ENCODE results near the gene COL25A1.
"Not testable (repeated sequence)": the region's sequence is repeated elsewhere in the genome, so short reads cannot be mapped to it uniquely, and the experiment has no call there.

The COL25A1 gene

DNA sequence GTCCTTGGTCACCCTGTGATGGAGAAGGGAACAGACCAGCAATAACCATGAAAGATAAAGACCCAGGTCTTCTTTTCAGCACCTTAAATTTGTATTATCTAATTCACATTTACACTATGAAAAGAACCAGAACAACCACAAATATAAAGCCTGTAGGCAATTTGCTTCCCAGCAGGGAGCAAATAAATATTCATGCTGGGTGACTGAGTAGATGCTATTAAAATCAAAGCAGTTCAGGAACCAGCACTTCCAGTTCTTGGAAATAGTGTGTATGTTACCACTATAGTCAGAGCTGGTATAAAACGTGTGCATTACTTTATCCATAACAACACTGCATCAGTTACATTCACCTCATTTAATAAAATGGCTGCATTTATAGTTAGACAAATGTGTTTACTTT is 361.8 kb downstream of the COL25A1 start:
- no peak overlapping the region for H3K4me3 Mint-ChIP-seq
- no peaks in the 10 kb centered on the region for H3K9me3 Mint-ChIP-seq
- H3K27ac Mint-ChIP-seq = no peak overlapping the region
- no peaks in the 10 kb centered on the region for H3K27me3 Mint-ChIP-seq
- no peaks in the 10 kb centered on the region for H3K36me3 Mint-ChIP-seq (ENCODE audit: low read depth)
- ATAC-seq (no peak), DNase-seq (no peak)
- no peaks in the 10 kb centered on the region for H3K4me1 Mint-ChIP-seq

DNA sequence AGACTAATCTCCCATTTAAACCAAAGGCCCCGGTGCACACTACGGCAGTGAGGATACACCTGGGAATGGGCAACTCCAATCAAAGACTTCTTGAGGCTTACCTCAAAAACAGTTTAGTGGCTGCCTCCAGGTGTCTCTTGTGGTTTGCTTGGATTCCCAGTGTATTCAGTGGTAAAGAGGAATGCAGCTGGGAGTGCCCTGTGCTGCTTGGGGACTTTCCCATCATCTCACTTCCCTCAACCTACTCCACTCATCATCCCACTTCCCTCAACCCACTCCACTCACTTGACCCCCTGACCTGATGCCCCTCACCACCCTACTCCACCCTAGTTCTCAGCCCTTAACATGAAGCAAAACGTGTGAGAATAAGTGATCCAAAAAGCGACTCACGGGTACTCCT is 362.3 kb downstream of the COL25A1 start:
- no peak overlapping the region for H3K4me3 Mint-ChIP-seq
- ATAC-seq (no peak), DNase-seq (no peak)
- no peak overlapping the region for H3K27ac Mint-ChIP-seq
- no peaks in the 10 kb centered on the region for H3K9me3 Mint-ChIP-seq
- H3K36me3 Mint-ChIP-seq (ENCODE audit: low read depth) = no peaks in the 10 kb centered on the region
- no peaks in the 10 kb centered on the region for H3K4me1 Mint-ChIP-seq
- no peaks in the 10 kb centered on the region for H3K27me3 Mint-ChIP-seq

DNA sequence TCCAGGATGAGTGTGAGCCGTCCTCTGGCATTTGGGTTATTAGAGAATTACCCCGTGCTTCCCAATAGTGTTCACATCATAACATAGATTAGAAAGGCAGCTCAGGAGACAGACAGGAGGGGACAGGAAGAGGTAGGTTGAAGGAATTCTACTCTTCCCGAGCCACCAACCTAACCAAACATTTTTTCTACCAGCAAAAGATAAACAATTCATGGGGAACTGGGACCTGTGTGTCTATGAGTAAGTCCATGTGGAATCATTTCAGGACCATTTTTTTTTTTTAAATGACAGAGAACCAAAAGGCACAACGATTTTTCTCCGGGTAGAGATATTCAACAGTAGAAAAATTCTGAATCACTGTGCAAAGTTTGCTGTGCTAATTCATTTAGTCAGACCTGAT is 365.4 kb downstream of the COL25A1 start:
- H3K27me3 Mint-ChIP-seq = no peaks in the 10 kb centered on the region
- DNase-seq (no peak), ATAC-seq (no peak)
- H3K36me3 Mint-ChIP-seq (ENCODE audit: low read depth) = no peaks in the 10 kb centered on the region
- no peak overlapping the region for H3K4me3 Mint-ChIP-seq
- H3K27ac Mint-ChIP-seq = no peak overlapping the region
- no peaks in the 10 kb centered on the region for H3K9me3 Mint-ChIP-seq
- H3K4me1 Mint-ChIP-seq = no peaks in the 10 kb centered on the region

DNA sequence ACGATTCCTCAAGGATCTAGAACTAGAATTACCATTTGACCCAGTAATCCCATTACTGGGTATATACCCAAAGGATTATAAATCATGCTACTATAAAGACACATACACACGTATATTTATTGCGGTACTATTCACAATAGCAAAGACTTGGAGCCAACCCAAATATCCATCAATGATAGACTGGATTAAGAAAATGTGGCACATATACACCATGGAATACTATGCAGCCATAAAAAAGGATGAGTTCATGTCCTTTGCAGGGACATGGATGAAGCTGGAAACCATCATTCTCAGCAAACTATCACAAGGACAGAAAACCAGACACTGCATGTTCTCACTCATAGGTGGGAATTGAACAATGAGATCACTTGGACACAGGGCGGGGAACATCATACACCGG is 368.5 kb downstream of the COL25A1 start:
- not testable (repeated sequence) for H3K4me1 Mint-ChIP-seq; H3K4me3 Mint-ChIP-seq; H3K36me3 Mint-ChIP-seq (ENCODE audit: low read depth); H3K9me3 Mint-ChIP-seq; H3K27ac Mint-ChIP-seq; DNase-seq; ATAC-seq; H3K27me3 Mint-ChIP-seq

DNA sequence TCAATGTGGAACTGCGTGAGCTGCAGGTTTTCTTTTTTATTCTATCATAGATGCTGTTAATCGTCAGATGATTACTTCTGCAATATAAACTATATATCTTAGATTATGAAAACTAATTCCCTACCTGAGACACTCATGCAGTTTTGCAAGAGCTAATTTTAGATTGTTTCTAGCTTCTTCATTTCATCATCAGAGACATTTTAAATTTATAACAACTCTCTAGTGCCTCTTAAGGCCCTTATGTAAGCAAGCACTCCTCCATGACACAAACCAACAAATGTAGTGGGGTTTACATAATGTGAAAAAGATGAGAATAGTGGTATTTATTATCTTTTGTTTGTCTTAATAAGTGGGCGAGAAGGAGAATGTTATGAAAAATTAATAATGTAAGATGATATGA is 369.4 kb downstream of the COL25A1 start:
- no peak overlapping the region for H3K27ac Mint-ChIP-seq
- H3K4me3 Mint-ChIP-seq = no peak overlapping the region
- H3K36me3 Mint-ChIP-seq (ENCODE audit: low read depth) = no peaks in the 10 kb centered on the region
- H3K9me3 Mint-ChIP-seq = no peaks in the 10 kb centered on the region
- no peak for DNase-seq
- H3K27me3 Mint-ChIP-seq = no peaks in the 10 kb centered on the region
- no peak for ATAC-seq
- H3K4me1 Mint-ChIP-seq = no peaks in the 10 kb centered on the region

DNA sequence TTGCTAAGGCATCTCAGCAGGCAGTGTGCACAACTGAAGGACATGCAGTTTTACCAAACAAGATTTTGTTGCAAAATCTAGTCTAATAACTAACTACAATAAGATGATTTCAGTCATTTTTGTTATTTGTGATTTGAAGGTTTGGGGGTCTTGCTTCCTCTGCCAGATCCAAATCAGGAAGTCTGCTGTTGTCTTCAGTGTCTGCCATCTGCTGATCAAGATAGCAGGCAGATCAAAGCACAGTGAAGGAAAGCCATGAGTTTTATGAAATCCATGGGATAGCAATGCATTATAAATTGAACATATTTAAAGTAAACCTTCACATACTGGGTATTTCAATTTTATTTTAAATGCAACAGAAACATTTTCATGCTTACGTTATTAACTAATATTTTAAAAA is 370.5 kb downstream of the COL25A1 start:
- Mint-ChIP-seq H3K4me1 (no peaks in the 10 kb centered on the region), H3K9me3 (no peaks in the 10 kb centered on the region), H3K36me3 (ENCODE audit: low read depth) (no peaks in the 10 kb centered on the region), H3K27me3 (peaks cover 1% of the 10 kb centered on the region), H3K27ac (no peak overlapping the region), H3K4me3 (no peak overlapping the region)
- ATAC-seq (no peak), DNase-seq (no peak)

DNA sequence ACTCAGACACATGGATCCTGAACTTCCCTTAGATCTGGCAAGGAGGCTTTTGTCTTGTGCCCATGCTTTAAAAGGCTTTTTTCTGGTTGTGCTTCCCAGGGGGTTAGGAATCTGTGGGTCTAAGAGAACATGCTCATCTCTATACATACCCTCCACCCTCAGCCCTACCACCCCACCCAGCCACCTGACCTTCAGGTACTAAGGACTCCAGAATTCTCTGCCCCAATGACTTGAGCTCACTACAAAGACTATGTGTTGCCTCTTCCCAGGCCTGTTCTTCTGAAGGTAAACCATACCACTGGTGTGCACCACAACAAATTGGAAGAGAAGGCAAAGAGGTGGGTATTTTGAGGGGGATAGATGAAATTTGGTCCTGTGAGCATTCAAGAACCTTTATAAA is 372.3 kb downstream of the COL25A1 start:
- Mint-ChIP-seq H3K9me3 (no peaks in the 10 kb centered on the region), H3K27me3 (peaks cover 4% of the 10 kb centered on the region), H3K27ac (no peak overlapping the region), H3K36me3 (ENCODE audit: low read depth) (no peaks in the 10 kb centered on the region), H3K4me3 (no peak overlapping the region), H3K4me1 (no peaks in the 10 kb centered on the region)
- ATAC-seq = no peak
- DNase-seq = no peak

DNA sequence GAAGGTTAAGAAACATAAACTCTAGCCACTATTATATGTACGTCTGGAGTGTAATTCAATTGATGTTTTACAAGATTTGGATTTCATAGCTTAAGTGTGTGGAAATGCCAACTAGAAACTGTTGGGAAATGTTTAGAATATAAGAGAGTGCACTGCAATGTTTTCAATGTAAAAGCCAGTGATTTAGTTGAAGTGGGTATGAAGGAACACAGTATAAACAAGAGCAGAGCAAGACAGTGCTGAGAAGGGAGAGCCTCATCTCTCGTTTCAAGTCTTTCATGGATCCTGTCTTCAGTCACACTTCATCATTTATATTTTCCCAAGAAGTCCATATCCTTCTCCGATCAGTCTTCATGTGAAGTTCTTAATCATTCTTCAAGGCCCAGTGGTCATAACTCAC is 375.7 kb downstream of the COL25A1 start:
- Mint-ChIP-seq H3K27ac (no peak overlapping the region), H3K4me1 (no peaks in the 10 kb centered on the region), H3K4me3 (no peak overlapping the region), H3K36me3 (ENCODE audit: low read depth) (no peaks in the 10 kb centered on the region), H3K27me3 (peaks cover 4% of the 10 kb centered on the region), H3K9me3 (no peaks in the 10 kb centered on the region)
- no peak for ATAC-seq
- DNase-seq = no peak

DNA sequence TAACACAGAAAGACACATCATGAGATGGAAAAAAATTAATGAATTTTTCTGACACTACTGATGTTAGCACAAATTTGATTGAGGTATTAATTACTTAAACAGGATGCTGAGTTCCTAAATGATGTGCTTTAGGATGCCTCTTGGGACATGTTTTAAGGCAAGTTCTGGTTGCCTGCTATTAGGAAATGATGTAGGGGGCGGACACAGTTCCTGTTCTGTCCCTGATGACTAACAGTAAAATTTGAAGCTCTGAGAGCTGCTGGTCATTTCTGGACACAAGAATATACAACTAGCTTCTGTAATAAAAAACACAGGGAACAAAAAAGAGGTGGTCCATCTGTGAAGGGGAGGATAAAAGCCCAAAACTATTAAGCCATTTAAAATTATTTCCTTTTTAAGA is 376.4 kb downstream of the COL25A1 start:
- DNase-seq (no peak), ATAC-seq (no peak)
- Mint-ChIP-seq H3K27me3 (peaks cover 4% of the 10 kb centered on the region), H3K4me3 (no peak overlapping the region), H3K4me1 (no peaks in the 10 kb centered on the region), H3K27ac (no peak overlapping the region), H3K36me3 (ENCODE audit: low read depth) (no peaks in the 10 kb centered on the region), H3K9me3 (no peaks in the 10 kb centered on the region)

DNA sequence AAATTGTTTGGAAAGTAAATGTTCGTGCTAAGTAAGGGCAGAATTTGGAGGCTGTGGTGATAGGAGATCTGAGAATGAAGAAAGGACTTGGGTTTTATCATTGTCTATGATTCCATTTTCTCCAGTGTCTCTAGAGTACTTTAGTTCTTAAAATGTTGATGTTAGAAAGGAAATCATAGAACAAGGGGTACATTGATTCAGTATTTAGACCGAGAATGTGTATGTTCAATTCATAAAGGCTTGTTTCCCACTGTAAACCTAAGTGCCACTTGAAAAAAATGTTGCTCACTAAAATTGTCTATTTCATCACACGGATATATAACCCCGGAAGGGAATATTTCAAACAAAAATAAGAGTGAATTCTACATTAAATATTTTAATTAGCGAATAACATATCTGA is 380.3 kb downstream of the COL25A1 start:
- H3K27me3 Mint-ChIP-seq = peaks cover 4% of the 10 kb centered on the region
- DNase-seq (no peak), ATAC-seq (no peak)
- no peaks in the 10 kb centered on the region for H3K9me3 Mint-ChIP-seq
- no peak overlapping the region for H3K4me3 Mint-ChIP-seq
- no peaks in the 10 kb centered on the region for H3K4me1 Mint-ChIP-seq
- no peak overlapping the region for H3K27ac Mint-ChIP-seq
- no peaks in the 10 kb centered on the region for H3K36me3 Mint-ChIP-seq (ENCODE audit: low read depth)

DNA sequence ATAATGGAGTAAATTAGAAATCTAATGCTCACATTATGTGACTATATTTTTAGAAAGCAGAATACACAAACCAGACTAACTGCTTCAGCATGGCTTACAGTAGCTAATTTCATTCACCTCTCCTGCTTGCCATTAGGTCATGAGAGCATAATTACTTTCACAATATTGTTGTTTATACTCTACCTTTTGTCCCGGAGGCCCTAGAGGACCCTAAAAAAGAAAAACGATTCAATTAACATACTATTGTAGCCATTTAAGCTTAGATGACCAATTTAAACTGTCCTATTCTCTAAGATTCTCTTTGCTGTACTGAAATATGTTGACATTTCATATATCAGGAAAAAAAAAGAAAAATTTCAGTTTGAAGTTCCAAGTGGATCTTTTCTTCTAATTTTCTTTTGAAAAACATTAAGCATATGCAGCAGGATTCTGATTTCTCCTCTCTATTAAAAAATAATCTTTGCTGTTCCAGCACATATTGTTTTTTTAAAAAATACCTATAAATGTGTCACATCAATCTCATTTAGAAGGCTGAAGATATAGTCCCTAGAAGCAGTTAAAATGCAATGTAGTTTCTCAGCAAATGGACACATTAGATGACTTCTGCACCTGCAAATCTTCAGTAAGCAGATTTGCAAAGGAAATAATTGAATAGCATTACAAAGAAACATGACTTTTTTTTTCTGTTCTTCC is 381.9 kb downstream of the COL25A1 start:
- ATAC-seq (no peak), DNase-seq (no peak)
- Mint-ChIP-seq H3K36me3 (ENCODE audit: low read depth) (no peaks in the 10 kb centered on the region), H3K4me3 (no peak overlapping the region), H3K27ac (no peak overlapping the region), H3K9me3 (no peaks in the 10 kb centered on the region), H3K4me1 (no peaks in the 10 kb centered on the region), H3K27me3 (no peaks in the 10 kb centered on the region)

DNA sequence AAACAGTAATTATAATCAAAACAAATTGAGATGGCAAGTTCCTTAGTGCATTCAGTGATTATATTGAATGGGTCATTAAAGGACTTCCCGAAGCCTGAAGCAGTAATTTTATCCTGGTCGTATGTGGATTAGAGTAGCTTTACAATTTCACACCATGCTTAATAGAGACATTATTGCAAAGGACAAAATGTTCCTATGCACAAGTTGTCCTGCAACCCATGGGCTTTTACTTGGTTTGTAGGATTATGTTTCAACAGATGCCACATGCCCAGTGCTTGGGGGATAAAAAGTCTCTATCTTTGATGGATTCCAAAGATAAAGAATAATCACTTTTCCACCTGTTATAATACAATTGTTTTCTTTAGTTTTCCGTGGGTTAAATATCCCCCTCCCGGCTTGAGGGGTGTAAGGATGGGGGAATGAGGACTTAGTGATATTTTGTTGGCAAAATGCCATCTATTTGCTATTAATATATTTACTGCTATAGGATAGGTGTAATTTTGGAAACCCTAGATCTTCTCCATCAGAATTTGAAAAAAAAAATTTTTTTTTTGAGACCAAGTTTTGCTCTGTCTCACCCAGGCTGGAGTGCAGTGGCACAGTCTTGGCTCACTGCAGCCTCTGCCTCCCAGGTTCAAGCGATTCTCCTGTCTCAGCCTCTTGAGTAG is 383.1 kb downstream of the COL25A1 start:
- no peak overlapping the region for H3K4me3 Mint-ChIP-seq
- H3K36me3 Mint-ChIP-seq (ENCODE audit: low read depth) = no peaks in the 10 kb centered on the region
- no peaks in the 10 kb centered on the region for H3K4me1 Mint-ChIP-seq
- H3K27ac Mint-ChIP-seq = no peak overlapping the region
- no peaks in the 10 kb centered on the region for H3K27me3 Mint-ChIP-seq
- ATAC-seq (no peak), DNase-seq (no peak)
- no peaks in the 10 kb centered on the region for H3K9me3 Mint-ChIP-seq

DNA sequence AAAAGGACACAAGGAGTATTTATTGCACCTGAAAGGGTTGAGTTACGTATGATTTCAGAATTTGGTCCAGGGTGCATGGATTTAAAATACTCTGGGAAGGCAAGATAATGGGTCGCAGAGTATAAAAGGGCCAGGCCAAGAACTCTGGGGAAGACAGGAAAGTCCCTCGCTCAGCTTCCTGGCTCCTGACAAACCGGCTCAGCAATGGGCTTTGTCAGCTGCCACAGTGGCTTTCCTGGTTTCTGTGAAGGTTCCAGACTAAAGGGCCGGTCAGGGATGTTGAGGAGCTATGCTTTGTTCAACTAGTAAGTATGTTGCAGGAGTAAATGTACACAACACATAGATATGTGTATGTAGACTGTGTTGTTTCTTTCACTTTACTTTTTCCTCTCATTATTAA is 385.2 kb downstream of the COL25A1 start:
- DNase-seq = no peak
- no peaks in the 10 kb centered on the region for H3K27me3 Mint-ChIP-seq
- H3K4me1 Mint-ChIP-seq = no peaks in the 10 kb centered on the region
- H3K9me3 Mint-ChIP-seq = no peaks in the 10 kb centered on the region
- no peaks in the 10 kb centered on the region for H3K36me3 Mint-ChIP-seq (ENCODE audit: low read depth)
- ATAC-seq = no peak
- H3K27ac Mint-ChIP-seq = no peak overlapping the region
- H3K4me3 Mint-ChIP-seq = no peak overlapping the region

DNA sequence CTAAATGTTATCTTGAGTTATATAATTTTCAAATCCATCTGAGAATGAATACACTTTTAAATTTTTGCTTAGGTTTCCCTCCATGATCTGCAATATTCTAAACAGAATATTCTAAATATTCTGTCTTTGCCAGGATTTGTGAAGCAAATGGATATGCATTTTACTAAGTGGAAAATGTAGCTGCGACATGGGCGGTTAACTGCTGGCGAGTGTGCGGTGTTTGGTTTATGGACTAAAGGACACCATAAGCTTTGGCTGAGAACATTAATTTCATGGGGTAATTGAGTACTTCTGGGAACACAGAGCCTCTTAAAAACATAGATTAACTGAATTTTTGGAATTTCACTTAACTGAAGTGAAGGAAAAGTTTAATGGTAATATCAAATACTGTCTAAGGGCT is 385.8 kb downstream of the COL25A1 start:
- H3K27ac Mint-ChIP-seq = no peak overlapping the region
- H3K9me3 Mint-ChIP-seq = no peaks in the 10 kb centered on the region
- peaks cover 4% of the 10 kb centered on the region for H3K27me3 Mint-ChIP-seq
- H3K4me3 Mint-ChIP-seq = no peak overlapping the region
- no peak for DNase-seq
- H3K36me3 Mint-ChIP-seq (ENCODE audit: low read depth) = no peaks in the 10 kb centered on the region
- no peaks in the 10 kb centered on the region for H3K4me1 Mint-ChIP-seq
- no peak for ATAC-seq

DNA sequence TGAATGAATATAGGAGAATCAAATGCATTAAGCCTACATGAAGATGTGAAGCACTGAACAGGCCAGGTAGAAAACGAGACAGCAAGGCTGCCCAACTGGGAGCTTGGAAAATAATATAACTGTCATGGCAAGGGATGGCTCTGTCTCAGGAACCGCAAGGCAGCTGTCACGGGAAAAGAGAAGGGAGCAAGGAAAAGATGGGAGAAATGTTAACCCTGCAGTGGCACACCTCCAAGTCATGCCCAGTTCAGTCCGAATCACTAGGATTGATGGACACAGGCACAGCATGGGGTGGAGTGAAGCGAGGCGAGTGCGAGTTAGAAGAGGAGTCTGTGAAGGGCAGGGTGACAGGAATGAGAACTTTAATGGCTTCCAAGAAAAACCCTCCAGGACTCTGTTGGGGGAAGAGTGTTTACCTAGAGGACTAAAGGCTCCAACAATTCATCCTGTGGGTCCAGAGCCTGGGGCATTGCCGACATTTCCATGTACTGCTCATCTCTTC is 395.5 kb downstream of the COL25A1 start:
- Mint-ChIP-seq H3K27ac (no peak overlapping the region), H3K4me3 (no peak overlapping the region), H3K9me3 (no peaks in the 10 kb centered on the region), H3K4me1 (no peaks in the 10 kb centered on the region), H3K27me3 (peaks cover 4% of the 10 kb centered on the region), H3K36me3 (ENCODE audit: low read depth) (no peaks in the 10 kb centered on the region)
- DNase-seq (no peak), ATAC-seq (no peak)
